GM18498 (cell line): ENCODE results near the gene SLC29A1.
"Not testable (repeated sequence)": the region's sequence is repeated elsewhere in the genome, so short reads cannot be mapped to it uniquely, and the experiment has no call there.

Experiments
- ATAC-seq: cut with Tn5 transposase; IDR thresholded peaks from one replicate; pipeline ENCODE4 v1.9.1; 2021; ENCODE audit warnings: mild to moderate bottlenecking, moderate library complexity; ENCODE audit not compliant: unreplicated experiment

The SLC29A1 gene

GRCh38 chr6:44221291-44221960, 2.0 kb upstream of the SLC29A1 start:
- ATAC-seq = peak; percentile 45

- ATAC-seq = no peak
Observed at GRCh38 chr6:44221961-44222335, 1.4 kb upstream of the SLC29A1 start.

DNA sequence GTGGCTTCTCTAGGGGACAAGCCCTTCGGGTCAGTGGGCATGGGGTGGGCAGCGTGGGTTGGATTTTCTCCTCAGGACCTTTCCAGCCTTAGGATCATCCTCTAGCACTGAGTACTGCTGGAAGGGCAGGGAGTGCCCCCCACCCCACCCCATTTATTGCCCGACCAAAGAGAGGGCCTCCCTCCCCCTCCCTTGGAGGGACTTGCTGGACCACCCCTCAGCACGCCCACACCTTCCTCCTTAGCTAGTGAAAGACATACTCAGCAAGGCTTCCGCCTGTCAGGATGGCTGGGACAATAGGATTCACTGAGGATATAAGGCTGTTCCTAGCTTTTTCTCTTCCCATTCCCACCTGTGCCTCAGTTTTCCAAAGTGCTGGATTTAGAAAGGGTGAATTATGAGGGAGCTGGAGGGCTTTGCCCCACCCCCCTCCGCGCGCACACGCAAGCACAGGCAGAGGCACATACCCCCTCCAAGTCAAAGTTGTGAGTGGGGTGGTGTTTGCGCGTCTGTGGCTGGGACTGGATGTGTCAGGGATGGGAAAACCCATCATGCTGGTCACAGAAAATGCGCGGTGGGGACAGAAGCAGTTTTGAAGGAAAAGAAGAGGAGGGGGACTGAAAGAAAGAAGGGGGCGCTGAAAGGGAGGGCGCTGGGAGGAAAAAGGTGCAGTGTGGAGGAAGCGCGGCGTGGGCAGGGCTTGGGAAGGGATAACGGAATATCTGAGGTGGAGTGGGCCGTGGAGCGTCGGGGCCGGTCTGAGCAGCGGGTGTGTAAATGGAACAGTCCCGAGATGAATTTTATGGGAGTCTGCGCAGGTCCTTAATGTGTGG, 693 bp upstream of the SLC29A1 start:
- no peak for ATAC-seq

DNA sequence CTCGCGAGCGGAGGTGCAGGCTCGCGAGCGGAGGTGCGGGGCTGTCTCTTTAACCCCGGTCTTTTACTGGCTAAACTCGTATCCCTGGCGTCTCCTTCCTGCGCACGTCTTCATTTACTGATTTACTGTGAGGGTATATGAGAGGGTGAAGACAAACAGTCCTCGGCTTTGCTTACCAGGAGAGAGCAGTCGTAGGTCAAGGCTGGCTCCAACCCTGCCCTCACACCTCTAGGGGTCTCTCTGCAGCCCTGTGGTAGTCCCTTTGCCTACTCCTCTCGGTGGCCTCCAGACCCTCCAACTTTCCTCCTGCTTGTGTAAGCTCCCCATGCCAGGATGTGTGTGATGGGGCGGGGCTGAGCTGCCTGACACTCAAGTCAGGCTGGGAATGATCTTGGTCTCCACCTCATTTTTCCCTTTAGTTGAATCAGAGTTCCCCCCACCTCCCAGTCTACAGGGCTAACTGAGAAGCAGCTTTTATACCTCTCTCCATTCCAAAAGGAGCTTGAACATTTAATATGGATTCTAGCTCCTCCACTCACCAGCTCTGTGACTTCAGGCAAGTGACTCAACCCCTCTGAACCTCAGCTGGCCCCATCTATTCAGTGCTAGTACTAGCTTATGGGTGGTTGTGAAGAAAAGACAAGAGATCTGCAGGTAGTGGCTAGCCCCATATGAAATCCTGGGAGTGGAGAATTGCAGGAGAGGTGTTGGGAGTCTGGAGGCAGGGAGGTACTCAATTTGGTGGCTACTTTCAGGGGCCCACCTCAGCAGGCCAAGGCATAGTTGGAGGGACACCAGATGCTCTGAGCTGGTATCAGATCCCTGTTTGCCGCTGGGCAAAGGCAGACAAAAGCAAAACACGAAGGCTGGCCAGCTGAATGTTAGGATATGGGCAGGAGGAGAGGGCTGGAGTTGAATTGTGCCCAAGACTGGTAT, 902 bp downstream of the SLC29A1 start:
- ATAC-seq = no peak

- no peak for ATAC-seq
Observed at GRCh38 chr6:44224965-44225305, 1.5 kb downstream of the SLC29A1 start.

GRCh38 chr6:44225579-44226325, 2.4 kb downstream of the SLC29A1 start:
- no peak for ATAC-seq

GRCh38 chr6:44226368-44227147, 3.2 kb downstream of the SLC29A1 start:
- no peak for ATAC-seq

GRCh38 chr6:44227148-44227793, 3.9 kb downstream of the SLC29A1 start:
- no peak for ATAC-seq

DNA sequence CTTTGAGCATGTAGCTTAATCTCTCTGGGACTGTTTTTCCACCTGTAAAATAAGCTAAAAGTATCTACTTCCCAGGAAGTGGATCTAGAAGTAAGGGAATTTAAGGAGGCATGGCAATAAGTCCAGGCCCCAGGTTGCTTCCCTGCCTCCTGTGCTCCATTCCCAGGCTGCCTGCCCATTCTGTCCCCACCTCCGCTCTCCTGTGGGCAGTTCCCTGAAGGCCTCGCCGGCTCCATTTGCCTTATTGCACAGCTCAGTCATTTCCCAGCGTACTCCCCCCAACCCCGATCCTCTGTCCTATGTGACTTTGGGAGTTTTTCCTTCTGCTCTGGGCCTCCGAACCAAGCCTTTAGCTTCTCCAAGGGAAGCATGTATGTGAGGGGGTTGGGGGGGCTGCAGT, 4.6 kb downstream of the SLC29A1 start:
- no peak for ATAC-seq

DNA sequence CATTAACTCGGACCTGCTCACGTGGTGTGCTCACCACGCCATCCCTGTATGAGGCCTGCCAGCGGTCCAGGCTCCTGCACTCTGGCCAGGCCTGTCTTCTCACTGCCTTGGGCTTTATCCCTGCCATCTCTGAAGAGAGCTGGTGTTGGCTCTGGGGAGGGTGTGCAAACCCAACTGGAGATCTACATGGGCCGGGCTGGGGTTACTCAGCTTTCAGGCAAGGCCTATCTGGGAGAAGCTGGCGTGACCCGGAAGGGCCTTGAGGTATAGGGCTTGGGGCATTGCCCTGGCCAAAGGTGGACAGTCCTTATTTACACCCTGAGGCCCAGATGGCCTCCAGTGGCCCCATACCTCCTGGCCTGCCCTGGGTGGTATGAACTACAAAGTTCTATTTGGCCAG, 5.0 kb downstream of the SLC29A1 start:
- ATAC-seq = no peak

- no peak for ATAC-seq
Observed at GRCh38 chr6:44228836-44229235, 5.4 kb downstream of the SLC29A1 start.

DNA sequence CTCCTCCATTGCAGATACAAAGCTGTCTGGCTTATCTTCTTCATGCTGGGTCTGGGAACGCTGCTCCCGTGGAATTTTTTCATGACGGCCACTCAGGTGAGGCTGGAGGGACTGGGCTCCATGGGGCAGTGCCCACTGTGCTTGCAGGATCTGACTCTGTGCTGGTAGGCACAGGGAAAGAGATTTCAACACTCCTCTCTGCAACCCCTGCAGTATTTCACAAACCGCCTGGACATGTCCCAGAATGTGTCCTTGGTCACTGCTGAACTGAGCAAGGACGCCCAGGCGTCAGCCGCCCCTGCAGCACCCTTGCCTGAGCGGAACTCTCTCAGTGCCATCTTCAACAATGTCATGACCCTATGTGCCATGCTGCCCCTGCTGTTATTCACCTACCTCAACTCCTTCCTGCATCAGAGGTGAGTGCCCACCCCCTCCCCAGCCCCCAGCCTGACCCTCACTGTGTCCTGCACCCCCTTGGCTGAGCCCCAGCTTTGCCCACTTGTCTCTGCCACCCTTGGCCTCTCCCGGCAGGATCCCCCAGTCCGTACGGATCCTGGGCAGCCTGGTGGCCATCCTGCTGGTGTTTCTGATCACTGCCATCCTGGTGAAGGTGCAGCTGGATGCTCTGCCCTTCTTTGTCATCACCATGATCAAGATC, 6.1 kb downstream of the SLC29A1 start:
- ATAC-seq = no peak

- no peak for ATAC-seq
Observed at GRCh38 chr6:44230034-44230675, 6.8 kb downstream of the SLC29A1 start.

GRCh38 chr6:44231426-44231825, 8.0 kb downstream of the SLC29A1 start:
- ATAC-seq = not testable (repeated sequence)

DNA sequence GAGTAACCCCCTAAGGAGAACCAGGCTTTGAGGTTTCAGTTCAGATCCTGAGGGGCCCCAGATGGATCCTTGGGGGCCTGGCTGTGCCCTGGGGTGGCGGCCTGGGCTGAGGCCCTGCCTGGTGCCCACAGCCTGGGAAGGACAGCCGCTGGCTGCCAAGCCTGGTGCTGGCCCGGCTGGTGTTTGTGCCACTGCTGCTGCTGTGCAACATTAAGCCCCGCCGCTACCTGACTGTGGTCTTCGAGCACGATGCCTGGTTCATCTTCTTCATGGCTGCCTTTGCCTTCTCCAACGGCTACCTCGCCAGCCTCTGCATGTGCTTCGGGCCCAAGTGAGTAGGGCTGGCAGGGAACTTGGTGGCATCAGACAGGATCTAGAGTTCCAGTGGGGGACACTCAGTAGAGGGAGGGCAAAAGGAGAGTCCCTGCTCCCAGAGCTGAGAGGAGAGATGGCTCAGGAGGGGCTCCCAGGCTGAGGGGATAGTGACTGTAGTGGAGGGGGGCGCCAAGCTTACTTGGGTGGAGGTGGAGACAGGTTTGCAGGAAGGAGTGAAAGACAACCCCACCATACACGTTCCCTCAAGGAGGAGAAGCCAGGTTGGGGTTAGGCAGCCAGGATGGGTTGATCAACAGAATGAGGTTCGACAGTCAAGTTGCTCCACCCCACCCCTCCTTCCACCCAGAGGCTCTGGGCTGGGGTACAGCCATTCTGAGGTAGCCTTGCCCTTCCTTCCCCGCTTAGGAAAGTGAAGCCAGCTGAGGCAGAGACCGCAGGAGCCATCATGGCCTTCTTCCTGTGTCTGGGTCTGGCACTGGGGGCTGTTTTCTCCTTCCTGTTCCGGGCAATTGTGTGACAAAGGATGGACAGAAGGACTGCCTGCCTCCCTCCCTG, 9.5 kb downstream of the SLC29A1 start:
- ATAC-seq = no peak

- ATAC-seq = no peak
Observed at GRCh38 chr6:44233567-44234100, 10.2 kb downstream of the SLC29A1 start.
